Pancreas (tissue), 10 donors: Measurements from ENCODE around the gene ZCCHC17. TPM values are rescaled to one million over a fixed set of nuclear protein-coding genes. Genes with fewer than 3 reads are reported as not detected.

Source experiments
- ATAC-seq, 4 donors: fragments of 200-7000 bp; cut with Tn5 transposase; one replicate each; pipeline versions ENCODE4 v1.8.0 to v1.9.1; 2020; ENCODE audit warnings: mild to moderate bottlenecking in 4 of 4, moderate library complexity in 4 of 4
- DNase-seq, 6 donors: peaks; one replicate each; pipeline ENCODE4 v3.0.0-alpha.2; 2020
- FAIRE-seq: peaks from 2 replicates; lab custom pipeline; 2012; peaks lifted over from hg19 to GRCh38; lab: Jason Lieb, UNC
- H3K27ac ChIP-seq, 4 donors: fragments of 200-600 bp; sonication (generic); 1 replicate in 3 of 4; 2 replicates in 1 of 4; pipeline versions ENCODE4 v1.5.0 to v1.8.0; 2020
- H3K27me3 ChIP-seq, 4 donors: fragments of 200-600 bp; one replicate each; pipeline ENCODE4 v1.8.0; 2021
- H3K36me3 ChIP-seq, 3 donors: fragments of 200-600 bp; sonication (generic) in 1 of 3; one replicate each; pipeline versions ENCODE4 v1.5.0 to v1.8.0; 2020 to 2021
- H3K4me1 ChIP-seq, 3 donors: fragments of 200-600 bp; one replicate each; pipeline ENCODE4 v1.8.0; 2021
- H3K4me3 ChIP-seq, 4 donors: fragments of 200-600 bp; sonication (generic) in 2 of 4; one replicate each; pipeline versions ENCODE4 v1.5.0 to v1.8.0; 2020 to 2021
- H3K9me3 ChIP-seq, 4 donors: fragments of 200-600 bp; one replicate each; pipeline ENCODE4 v1.8.0; 2021
- CTCF ChIP-seq, 4 donors: fragments of 200-600 bp; sonication (generic) in 3 of 4; IDR thresholded peaks; one replicate each; pipeline versions ENCODE4 v1.5.0 to v1.8.0; 2021; ENCODE audit warnings: antibody characterized with exemption in 4 of 4
- WGBS, 2 donors: extraction: QIAGEN DNeasy Blood & Tissue Kit; methylation state at CpG; one replicate each; pipeline ENCODE4 v1.1.7; 2013; 5-methylcytosine and 5-hydroxymethylcytosine counted together
- intact Hi-C, 3 donors: fragments of 100-400 bp; cut with DNase I; formaldehyde crosslinking; loops; one replicate each; pipeline versions ENCODE4 v1.11.1 to v1.14.2; 2022
- polyA plus RNA-seq, 2 donors: library from polyadenylated mRNA; stranded (reverse); fragments of 200-250 nt; gene quantifications; one replicate each; pipeline ENCODE4 v1.2.3, GENCODE V29; 2013
- total RNA-seq, 6 donors: library from RNA; stranded (reverse); fragmentation: NEBNext Ultra II Directional in 4 of 6; extraction: Animal tissue kit (Norgen Biotek cat#: 25700) in 4 of 6; gene quantifications; one replicate each; pipeline versions ENCODE4 v1.2.1 to v1.2.4, GENCODE V29; 2021 to 2023
- donor health status: healthy with polysubstance abuse.
- donor health status: DM: no; HTN: no; CAD: no; lungs with moderate emphysema.
- donor health status: DM: no; HTN: no; CAD: no.
- donor health status: control.
- donor health status: control.
- donor health status: Bipolar disorder and iron deficiency.
- donor health status: DM: yes; HTN: yes; CAD: no.
- donor health status: DM: no; HTN: no; CAD: no.
- donor health status: DM: no; HTN: no; CAD: no.
- donor health status: DM: yes; HTN: yes; CAD: no.

Gene ZCCHC17
- total and polyA plus RNA-seq, 8 donors: 5.6 to 20.3 (median 9.5) TPM

DNA sequence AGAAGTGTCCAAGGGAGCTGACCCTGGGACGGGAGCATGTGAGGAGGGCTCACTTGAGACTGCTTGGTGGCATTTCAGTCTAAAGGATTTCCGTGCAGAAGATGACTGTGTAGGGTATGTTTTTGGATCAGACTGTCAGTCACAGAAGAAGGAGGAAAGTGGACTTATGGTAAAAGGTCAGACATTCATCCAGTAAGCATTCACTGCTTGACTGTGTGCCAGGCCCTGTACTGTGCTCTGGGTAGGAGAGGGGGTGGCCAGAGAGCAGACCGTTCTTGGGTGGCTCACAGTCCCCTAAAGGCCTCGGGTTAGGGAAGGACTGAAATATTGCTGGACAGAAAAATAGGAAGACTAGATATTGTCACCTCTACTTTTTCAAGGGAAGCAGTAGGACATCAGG lies 114.0 kb downstream of the ZCCHC17 start:
- TF ChIP-seq CTCF (IDR thresholded peaks at IDR 0.05): no peak
- Histone ChIP-seq H3K27ac (no peak overlapping the region), H3K27me3 (no peaks in the 10 kb centered on the region), H3K9me3 (no peaks in the 10 kb centered on the region), H3K4me3 (no peak overlapping the region), H3K4me1 (peaks cover 0 to 5% (median 0%) of the 10 kb centered on the region in 3 donors), H3K36me3 (no peaks in the 10 kb centered on the region)
- 71 to 79% methylated on average over 4 of the region's 4 CpGs for WGBS, 2 donors
- DNase-seq: no peak
- intact Hi-C loops: loop anchor here in 2 of 3 donors (10.0 kb wide), 1 partner anchor 226 kb away; no protein-coding TSS in a partner anchor
- FAIRE-seq: no peak
- ATAC-seq: no peak

GRCh38 chr1:31412205-31412604 lies 115.4 kb downstream of the ZCCHC17 start:
- H3K27ac ChIP-seq: no peak overlapping the region
- intact Hi-C loops: loop anchor here in 2 of 3 donors (10.0 kb wide), 1 partner anchor 227 kb away; no protein-coding TSS in a partner anchor
- no peaks in the 10 kb centered on the region for H3K36me3 ChIP-seq
- H3K4me1 ChIP-seq: peaks cover 0 to 9% (median 0%) of the 10 kb centered on the region in 3 donors
- ATAC-seq (no peak), DNase-seq (peak in 1 of 6 donors; percentile 21), FAIRE-seq (no peak)
- H3K27me3 ChIP-seq: no peaks in the 10 kb centered on the region
- no peaks in the 10 kb centered on the region for H3K9me3 ChIP-seq
- H3K4me3 ChIP-seq: peak overlapping the region in 1 of 4 donors; percentile 80
- 42 to 54% methylated on average over 2 of the region's 2 CpGs for WGBS, 2 donors
- TF ChIP-seq CTCF (IDR thresholded peaks at IDR 0.05): no peak

DNA sequence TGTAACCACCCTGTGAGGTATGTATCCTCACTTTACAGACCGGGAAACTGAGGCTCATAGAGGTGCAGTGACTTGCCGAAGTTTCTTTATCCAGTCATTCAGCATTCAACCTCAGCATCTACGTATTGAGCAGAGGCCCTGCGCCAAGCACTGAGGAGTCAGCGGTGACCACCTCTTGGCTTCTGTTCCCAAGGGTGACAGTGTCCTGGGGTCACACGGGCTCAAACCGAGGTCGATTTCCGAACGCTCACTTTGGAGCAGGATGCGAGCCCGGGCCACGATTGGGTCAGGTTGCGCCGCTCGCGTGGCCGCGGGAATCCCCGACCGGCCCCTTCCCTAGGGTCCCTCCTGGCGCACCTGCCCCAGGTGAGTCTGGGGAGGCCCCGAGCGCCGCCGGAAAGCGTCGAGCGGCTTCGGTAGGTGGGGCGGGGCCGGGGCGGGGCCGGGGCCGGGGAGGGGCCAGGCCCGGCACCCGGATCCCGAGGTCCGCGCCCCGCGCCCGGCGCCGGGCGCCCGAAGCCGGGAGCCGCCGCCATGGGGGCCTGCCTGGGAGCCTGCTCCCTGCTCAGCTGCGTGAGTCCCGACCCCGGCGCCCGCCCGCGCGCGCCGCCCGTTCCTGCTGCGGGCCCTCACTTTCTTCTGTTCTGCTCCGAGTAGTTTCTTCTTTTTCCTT lies 116.0 kb downstream of the ZCCHC17 start, which contains the start of gene SERINC2:
SERINC2 (plus strand) TSS at position 482 of the 673 bp plus-strand sequence; CDS start at position 535, 53 bp downstream.
- Histone ChIP-seq H3K36me3 (no peaks in the 10 kb centered on the region), H3K9me3 (no peaks in the 10 kb centered on the region), H3K27ac (peak within 1 kb of the TSS; percentile 68 to 83 (median 82)), H3K27me3 (no peaks in the 10 kb centered on the region), H3K4me3 (peak within 1 kb of the TSS; percentile 80 to 90 (median 84)), H3K4me1 (peaks cover 0 to 9% (median 0%) of the 10 kb centered on the region in 3 donors)
- no peak for TF ChIP-seq CTCF (IDR thresholded peaks at IDR 0.05)
- WGBS, 2 donors: 1% methylated on average over 53 to 63 of the region's 63 CpGs
- peak; percentile 43 to 85 (median 68) for DNase-seq
- intact Hi-C loops: loop anchor here in 2 of 3 donors (10.0 kb wide), 1 partner anchor 228 kb away; no protein-coding TSS in a partner anchor
- peak; percentile 87 to 92 (median 90) for ATAC-seq
- no peak for FAIRE-seq

- no peak for TF ChIP-seq CTCF (IDR thresholded peaks at IDR 0.05)
- Histone ChIP-seq H3K4me1 (peaks cover 0 to 9% (median 0%) of the 10 kb centered on the region in 3 donors), H3K27me3 (no peaks in the 10 kb centered on the region), H3K27ac (peak overlapping the region; percentile 68 to 83 (median 82)), H3K9me3 (no peaks in the 10 kb centered on the region), H3K4me3 (peak overlapping the region; percentile 80 to 90 (median 84)), H3K36me3 (no peaks in the 10 kb centered on the region)
- WGBS, 2 donors: 0 to 1% methylated on average over 44 to 54 of the region's 54 CpGs
- DNase-seq: peak; percentile 70 to 95 (median 86)
- FAIRE-seq: no peak
- ATAC-seq: peak; percentile 74 to 85 (median 76)
- intact Hi-C loops: loop anchor here in 2 of 3 donors (10.0 kb wide), 1 partner anchor 229 kb away; no protein-coding TSS in a partner anchor
Observed at GRCh38 chr1:31413405-31414001, 116.7 kb downstream of the ZCCHC17 start.

Other genes starting within 250 kb of the ZCCHC17 start
- gene PUM1, start 231.3 kb upstream of the ZCCHC17 start, total RNA-seq: 10 to 100 TPM; 35.5 to 75.8 (median 46.4) TPM
- 10 to 100 TPM; 16.9 to 21.1 TPM for gene PUM1, start 231.3 kb upstream of the ZCCHC17 start, polyA plus RNA-seq
- gene NKAIN1, start 57.1 kb upstream of the ZCCHC17 start, total RNA-seq: under 1 TPM in 4 of 6 donors, not detected in 2; 0.12 to 0.23 (median 0.15) TPM
- gene NKAIN1, start 57.1 kb upstream of the ZCCHC17 start, polyA plus RNA-seq: under 1 TPM; 0.27 to 0.73 TPM
- gene SNRNP40, start 244 bp upstream of the ZCCHC17 start, total RNA-seq: 10 to 100 TPM in 5 of 6 donors, 1 to 10 TPM in 1; 9.4 to 17.3 (median 15.5) TPM
- 10 to 100 TPM in 1 of 2 donors, 1 to 10 TPM in 1; 8.7 to 20.5 TPM for gene SNRNP40, start 244 bp upstream of the ZCCHC17 start, polyA plus RNA-seq
- gene FABP3, start 76.0 kb downstream of the ZCCHC17 start, total RNA-seq: 1 to 10 TPM in 3 of 6 donors, under 1 TPM in 1, not detected in 2; 0.72 to 3.6 (median 1.7) TPM
- gene FABP3, start 76.0 kb downstream of the ZCCHC17 start, polyA plus RNA-seq: 1 to 10 TPM; 4.6 to 5.4 TPM
- 10 to 100 TPM in 5 of 6 donors, 1 to 10 TPM in 1; 8.8 to 38.9 (median 15.4) TPM for gene SERINC2, start 116.2 kb downstream of the ZCCHC17 start, total RNA-seq
- 10 to 100 TPM; 29.9 to 36.4 TPM for gene SERINC2, start 116.2 kb downstream of the ZCCHC17 start, polyA plus RNA-seq